HG03066 (cell line): ENCODE data around the gene ARL6IP6.
"Not testable (repeated sequence)": the region's sequence is repeated elsewhere in the genome, so short reads cannot be mapped to it uniquely, and the experiment has no call there.

Source experiments
- ATAC-seq: cut with Tn5 transposase; IDR thresholded peaks from one replicate; pipeline ENCODE4 v1.9.1; 2021; ENCODE audit warnings: low read depth; ENCODE audit not compliant: unreplicated experiment

The ARL6IP6 gene

DNA sequence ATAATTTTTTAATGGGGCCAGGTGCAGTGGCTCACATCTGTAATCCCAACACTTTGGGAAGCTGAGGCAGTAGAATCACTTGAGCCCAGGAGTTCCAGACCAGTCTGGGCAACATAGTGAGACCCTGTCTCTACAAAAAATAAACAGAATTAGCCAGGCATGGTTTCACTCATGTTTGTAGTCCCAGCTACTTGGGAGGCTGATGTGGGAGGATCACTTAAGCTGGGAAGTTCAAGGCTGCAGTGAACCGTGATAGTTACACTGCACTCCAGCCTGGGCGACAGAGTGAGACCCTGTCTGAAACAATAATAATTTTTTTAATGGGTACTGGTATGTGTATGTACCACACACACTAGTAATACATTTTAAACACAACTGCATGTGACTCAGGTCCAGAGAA, 2.4 kb downstream of the ARL6IP6 start:
- ATAC-seq: no peak

DNA sequence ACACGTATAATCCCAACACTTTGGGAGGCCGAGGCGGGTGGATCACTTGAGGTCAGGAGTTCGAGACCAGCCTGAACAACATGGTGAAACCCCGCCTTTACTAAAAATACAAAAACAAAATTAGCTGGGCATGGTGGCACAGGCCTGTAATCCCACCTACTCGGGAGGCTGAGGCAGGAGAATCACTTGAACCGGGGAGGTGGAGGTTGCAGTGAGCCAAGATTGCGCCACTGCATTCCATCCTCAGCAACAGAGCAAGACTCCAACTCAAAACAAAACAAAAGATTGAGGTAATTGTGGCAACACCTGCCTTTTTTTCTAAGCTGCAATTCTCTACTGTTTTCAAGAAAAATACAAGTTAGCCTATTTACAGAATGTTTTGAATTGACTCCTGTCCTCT, 4.2 kb downstream of the ARL6IP6 start:
- ATAC-seq: not testable (repeated sequence)

GRCh38 chr2:152723918-152724317, 5.5 kb downstream of the ARL6IP6 start:
- no peak for ATAC-seq

- no peak for ATAC-seq
Measured at GRCh38 chr2:152729844-152730243, 11.4 kb downstream of the ARL6IP6 start.

DNA sequence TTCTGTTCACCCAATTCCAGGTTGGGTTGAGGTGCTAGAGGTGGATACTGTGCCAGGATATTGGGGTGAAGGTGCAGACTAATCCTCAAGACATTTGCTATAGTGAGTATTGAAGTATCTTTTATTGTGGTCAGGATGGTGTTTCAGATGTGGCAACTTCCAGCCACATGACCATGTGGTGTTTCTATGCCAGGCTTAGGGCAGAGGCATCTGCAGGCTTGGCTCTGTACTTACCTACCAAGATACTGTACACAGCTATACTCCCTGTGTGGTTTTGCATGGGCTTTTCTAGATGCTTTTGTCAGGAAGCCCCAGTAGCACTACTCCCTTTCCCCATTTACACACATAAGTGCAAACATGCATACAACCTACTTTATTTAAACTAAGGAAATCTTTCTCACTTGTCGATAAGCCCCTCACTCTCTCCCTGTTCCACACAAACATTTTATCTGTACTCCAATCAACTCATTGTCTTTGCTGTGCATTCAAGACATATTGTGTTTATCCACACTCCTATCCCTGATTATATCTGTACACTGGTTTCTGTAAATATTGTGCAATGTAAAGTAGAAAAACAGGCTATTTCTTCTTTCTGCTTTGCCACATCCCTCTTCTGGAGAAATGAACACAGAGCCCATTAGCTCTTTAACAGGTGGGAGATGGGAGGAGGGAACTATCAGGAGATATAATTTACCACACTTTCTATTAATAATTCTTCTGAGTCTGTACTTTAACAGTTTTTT, 12.3 kb downstream of the ARL6IP6 start:
- no peak for ATAC-seq

- ATAC-seq: not testable (repeated sequence)
Measured at GRCh38 chr2:152737509-152737908, 19.1 kb downstream of the ARL6IP6 start.

DNA sequence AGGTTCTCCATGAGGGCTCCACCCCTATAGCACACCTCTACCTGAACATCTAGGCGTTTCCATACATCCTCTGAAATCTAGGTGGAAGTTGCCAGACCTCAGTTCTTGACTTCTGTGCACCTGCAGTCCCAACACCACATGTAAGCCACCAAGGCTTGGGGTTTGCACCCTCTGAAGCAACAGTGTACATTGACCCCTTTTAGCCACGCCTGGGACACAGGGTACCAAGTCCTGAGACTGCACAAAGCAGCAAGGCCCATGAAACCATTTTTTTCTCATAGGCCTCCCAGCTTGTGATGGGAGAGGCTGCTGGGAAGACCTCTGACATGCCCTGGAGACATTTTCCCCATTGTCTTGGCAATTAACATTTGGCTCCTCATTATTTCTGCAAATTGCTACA, 20.0 kb downstream of the ARL6IP6 start:
- no peak for ATAC-seq

DNA sequence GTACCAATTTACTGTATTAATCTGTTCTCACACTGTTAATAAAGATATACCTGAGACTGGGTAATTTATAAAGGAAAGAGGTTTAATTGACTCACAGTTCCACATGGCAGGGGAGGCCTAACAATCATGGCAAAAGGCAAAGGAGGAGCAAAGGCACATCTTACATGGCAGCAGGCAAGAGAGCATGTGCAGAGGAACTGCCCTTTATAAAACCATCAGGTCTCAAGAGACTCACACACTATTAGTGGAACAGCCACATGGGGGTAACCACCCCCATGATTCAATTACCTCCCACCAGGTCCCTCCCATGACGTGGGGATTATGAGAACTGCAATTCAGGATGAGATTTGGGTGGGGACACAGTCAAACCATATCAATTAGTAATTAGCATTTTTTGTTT, 21.3 kb downstream of the ARL6IP6 start:
- not testable (repeated sequence) for ATAC-seq

- ATAC-seq: peak; percentile 78
Measured at GRCh38 chr2:152740743-152741328, 22.4 kb downstream of the ARL6IP6 start.

GRCh38 chr2:152743002-152743401, 24.6 kb downstream of the ARL6IP6 start:
- no peak for ATAC-seq

DNA sequence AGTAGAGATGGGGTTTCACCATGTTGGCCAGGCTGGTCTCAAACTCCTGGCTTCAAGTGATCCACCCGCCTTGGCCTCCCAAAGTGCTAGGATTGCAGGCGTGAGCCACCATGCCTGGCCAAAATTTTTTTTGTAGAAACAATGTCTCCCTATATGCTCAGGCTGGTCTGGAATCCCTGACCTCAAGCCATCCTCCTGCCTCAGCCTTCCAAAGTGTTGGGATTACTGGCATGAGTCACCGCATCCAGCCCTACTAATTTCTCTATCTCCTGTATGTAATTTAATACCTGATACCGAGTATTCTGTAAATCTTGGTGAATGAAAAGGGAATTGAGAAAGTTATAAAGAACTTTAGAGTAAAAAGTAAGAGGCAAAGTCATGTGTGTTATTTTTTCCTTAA, 29.3 kb downstream of the ARL6IP6 start:
- not testable (repeated sequence) for ATAC-seq

DNA sequence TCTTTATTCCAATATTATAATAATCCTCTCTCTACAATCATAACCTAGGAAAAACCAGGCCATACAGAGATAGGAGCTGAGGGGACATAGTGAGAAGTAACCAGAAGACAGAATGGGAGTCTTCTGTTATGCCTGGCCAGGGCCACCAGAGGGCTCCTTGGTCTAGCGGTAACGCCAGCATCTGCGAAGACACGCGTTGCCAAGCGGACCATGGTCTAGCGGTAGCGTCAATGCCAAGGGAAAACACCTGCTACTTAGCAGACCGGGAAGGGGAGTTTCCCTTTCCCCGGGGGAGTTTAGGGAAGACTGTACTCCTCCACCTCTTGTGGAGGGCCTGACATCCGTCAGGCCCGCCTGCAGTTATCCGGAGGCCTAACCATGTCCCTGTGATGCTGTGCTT, 36.6 kb downstream of the ARL6IP6 start:
- no peak for ATAC-seq

- ATAC-seq: no peak
Measured at GRCh38 chr2:152759290-152760072, 41.1 kb downstream of the ARL6IP6 start.

GRCh38 chr2:152761214-152761613, 42.8 kb downstream of the ARL6IP6 start:
- no peak for ATAC-seq

DNA sequence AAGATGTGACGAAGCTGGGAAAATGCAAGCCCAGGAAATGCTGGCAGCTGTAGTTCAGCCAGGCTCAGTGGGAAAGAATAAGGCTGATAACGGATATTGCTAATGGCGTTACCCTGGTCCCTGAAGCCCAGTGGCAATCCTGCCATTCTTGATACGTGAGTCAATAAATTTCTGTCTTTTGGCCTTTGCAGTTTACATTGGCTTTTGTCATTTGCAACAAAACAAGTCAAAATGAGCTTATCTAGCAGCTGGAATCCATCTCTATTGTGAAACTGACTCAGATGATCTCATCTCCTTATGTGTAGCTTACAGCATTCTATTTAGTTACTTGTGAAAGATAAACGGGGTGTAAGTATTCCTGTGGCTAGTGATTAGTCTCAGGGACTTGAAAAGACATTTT, 43.8 kb downstream of the ARL6IP6 start:
- ATAC-seq: no peak

GRCh38 chr2:152763208-152763607, 44.8 kb downstream of the ARL6IP6 start:
- not testable (repeated sequence) for ATAC-seq

DNA sequence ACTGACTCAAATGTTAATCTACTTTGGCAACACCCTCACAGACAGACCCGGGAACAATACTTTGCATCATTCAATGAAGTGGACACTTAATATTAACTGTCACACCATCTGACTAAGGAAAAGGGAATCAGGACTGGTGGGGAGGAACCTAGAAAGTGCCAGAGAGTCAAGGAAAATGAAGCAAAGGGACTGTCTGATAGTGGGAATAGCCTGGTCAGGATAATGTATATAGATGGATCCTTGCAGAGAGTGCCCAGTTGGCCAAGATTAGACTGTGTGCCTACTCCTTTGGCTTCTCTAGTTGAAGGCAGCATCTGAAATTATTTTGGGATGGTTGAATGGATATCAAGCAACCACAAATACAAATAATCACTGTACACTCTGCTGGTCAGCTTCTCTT, 45.2 kb downstream of the ARL6IP6 start:
- no peak for ATAC-seq

DNA sequence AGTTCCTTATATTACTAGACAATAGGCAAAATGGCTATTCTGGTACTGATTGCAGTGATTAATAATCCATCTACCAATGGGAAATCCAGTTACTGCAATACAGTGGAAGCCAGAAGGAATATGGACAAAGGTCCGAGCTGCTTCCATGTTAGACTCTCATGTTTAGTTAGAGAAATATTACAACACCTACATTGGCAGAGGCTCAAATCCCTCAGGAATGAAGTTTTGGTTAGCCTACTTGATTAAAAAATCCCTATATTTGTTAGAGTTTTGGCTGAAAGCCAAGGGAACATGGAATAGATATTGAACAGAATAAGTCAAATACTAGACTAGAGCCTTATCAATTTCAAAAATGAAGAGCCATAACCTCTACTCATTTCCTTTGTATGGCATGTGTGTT, 48.5 kb downstream of the ARL6IP6 start:
- ATAC-seq: no peak

GRCh38 chr2:152781175-152781574, 62.8 kb downstream of the ARL6IP6 start:
- no peak for ATAC-seq

GRCh38 chr2:152782171-152782570, 63.8 kb downstream of the ARL6IP6 start:
- ATAC-seq: no peak

DNA sequence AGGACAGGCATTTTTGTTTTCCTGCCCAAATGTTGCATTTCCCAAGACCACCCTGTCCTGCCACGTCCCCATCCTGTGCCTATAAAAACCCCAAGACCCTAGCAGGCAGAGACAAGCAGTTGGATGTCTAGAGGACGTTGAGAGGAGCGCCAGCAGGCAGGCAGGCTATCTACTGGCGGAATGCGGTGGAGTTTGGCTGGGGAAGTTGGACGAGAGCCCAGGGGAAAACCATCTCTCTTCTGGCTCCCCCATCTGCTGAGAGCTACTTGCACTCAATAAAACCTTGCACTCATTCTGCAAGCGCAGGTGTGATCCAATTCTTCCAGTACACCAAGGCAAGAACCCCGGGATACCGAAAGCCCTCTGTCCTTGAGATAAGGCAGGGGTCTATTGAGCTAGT, 72.5 kb downstream of the ARL6IP6 start:
- ATAC-seq: no peak

GRCh38 chr2:152791979-152792378, 73.6 kb downstream of the ARL6IP6 start:
- no peak for ATAC-seq
